SK-N-SH (cell line): ENCODE results near the gene GAP43.

Experiments used
- EZH2phosphoT487 ChIP-seq: fragments of 200-600 bp; sonication (generic); IDR thresholded peaks from 2 replicates; pipeline ENCODE4 v1.6.1; 2017; ENCODE audit warnings: low read depth, mixed run types, mild to moderate bottlenecking, antibody characterized with exemption, moderate library complexity, borderline replicate concordance
- GATA2 ChIP-seq: sonication (generic); formaldehyde crosslinking; IDR thresholded peaks from 2 replicates; pipeline ENCODE4 v1.5.0; 2020; ENCODE audit warnings: mild to moderate bottlenecking, missing genetic modification reagents
- NRF1 ChIP-seq: IDR thresholded peaks from 2 replicates; pipeline ENCODE4 v1.6.1; 2012; ENCODE audit warnings: low read depth, mild to moderate bottlenecking, low read length
- RAD21 ChIP-seq: IDR thresholded peaks from 2 replicates; pipeline ENCODE4 v1.6.1; 2012; ENCODE audit warnings: mild to moderate bottlenecking, low read length
- TF ChIP-seq, protein P1 (sequence below): fragments of 200-600 bp; sonication (generic); IDR thresholded peaks from 2 replicates; pipeline ENCODE4 v1.6.1; 2017; ENCODE audit warnings: antibody characterized with exemption, mild to moderate bottlenecking, moderate library complexity

- TF ChIP-seq, protein P1, sequence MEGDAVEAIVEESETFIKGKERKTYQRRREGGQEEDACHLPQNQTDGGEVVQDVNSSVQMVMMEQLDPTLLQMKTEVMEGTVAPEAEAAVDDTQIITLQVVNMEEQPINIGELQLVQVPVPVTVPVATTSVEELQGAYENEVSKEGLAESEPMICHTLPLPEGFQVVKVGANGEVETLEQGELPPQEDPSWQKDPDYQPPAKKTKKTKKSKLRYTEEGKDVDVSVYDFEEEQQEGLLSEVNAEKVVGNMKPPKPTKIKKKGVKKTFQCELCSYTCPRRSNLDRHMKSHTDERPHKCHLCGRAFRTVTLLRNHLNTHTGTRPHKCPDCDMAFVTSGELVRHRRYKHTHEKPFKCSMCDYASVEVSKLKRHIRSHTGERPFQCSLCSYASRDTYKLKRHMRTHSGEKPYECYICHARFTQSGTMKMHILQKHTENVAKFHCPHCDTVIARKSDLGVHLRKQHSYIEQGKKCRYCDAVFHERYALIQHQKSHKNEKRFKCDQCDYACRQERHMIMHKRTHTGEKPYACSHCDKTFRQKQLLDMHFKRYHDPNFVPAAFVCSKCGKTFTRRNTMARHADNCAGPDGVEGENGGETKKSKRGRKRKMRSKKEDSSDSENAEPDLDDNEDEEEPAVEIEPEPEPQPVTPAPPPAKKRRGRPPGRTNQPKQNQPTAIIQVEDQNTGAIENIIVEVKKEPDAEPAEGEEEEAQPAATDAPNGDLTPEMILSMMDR, result no peak
- TF ChIP-seq NRF1 (no peak), EZH2phosphoT487 (no peak), GATA2 (CRISPR knock-in tag) (no peak), RAD21 (no peak)
These were observed 64.4 kb downstream of the GAP43 start for GRCh38 chr3:115687721-115688120.
